Ovary (tissue), 3 donors: Measurements from ENCODE around the gene PPP4R3A.

ENCODE experiments used
- CTCF ChIP-seq, 3 donors: fragments of 450-650 bp in 2 of 3; fragments of 200-600 bp in 1 of 3; IDR thresholded peaks; one replicate each; pipeline versions ENCODE4 v1.5.1 to v1.8.0; 2016 to 2022; ENCODE audit warnings: antibody characterized with exemption in 3 of 3, mild to moderate bottlenecking in 1 of 3
- EP300 ChIP-seq: sonication (generic); formaldehyde crosslinking; IDR thresholded peaks from one replicate; pipeline ENCODE4 v1.6.1; 2017; ENCODE audit warnings: antibody characterized with exemption
- POLR2A ChIP-seq: fragments of 450-650 bp; IDR thresholded peaks from one replicate; pipeline ENCODE4 v1.6.1; 2017; ENCODE audit warnings: antibody characterized with exemption, mild to moderate bottlenecking, moderate library complexity
- donor health status: DM: no; HTN: no; CAD: no.

DNA sequence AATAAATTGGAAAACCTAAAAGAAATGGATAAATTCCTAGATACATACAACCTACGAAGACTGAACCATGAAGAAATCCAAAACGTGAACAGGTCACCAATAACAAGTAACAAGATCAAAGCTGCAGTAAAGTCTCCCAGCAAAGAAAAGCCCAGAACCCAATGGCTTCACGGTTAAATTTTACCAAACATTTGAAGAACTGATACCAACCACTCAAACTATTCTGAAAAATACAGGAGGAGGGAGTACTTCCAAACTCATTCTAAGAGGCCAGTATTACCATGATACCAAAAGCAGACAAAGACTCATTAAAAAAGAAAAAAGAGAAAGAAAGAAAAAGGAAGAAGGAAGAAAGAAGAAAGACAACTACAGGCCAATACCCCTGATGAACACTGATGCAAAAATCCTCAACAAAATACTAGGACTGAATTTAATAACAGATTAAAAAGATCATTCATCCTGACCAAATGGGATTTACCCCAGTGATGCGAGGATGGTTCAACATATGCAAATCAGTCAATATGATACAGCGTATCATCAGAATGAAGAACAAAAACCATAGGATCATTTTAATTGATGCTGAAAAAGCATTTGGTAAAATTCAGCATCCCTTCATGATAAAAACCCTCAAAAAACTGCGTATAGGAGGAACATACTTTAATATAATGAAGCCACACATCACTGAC, 65.6 kb downstream of the PPP4R3A start:
- TF ChIP-seq POLR2A (no peak), EP300 (no peak), CTCF (IDR thresholded peaks at IDR 0.05) (no peak)
